GM19025 (cell line): ENCODE data around the gene RGS13.
"Not testable (repeated sequence)": the region's sequence is repeated elsewhere in the genome, so short reads cannot be mapped to it uniquely, and the experiment has no call there.

Experiments used
- ATAC-seq: cut with Tn5 transposase; IDR thresholded peaks from one replicate; pipeline ENCODE4 v1.9.1; 2021; ENCODE audit warnings: mild to moderate bottlenecking, low read depth, moderate library complexity; ENCODE audit not compliant: unreplicated experiment

The RGS13 gene

DNA sequence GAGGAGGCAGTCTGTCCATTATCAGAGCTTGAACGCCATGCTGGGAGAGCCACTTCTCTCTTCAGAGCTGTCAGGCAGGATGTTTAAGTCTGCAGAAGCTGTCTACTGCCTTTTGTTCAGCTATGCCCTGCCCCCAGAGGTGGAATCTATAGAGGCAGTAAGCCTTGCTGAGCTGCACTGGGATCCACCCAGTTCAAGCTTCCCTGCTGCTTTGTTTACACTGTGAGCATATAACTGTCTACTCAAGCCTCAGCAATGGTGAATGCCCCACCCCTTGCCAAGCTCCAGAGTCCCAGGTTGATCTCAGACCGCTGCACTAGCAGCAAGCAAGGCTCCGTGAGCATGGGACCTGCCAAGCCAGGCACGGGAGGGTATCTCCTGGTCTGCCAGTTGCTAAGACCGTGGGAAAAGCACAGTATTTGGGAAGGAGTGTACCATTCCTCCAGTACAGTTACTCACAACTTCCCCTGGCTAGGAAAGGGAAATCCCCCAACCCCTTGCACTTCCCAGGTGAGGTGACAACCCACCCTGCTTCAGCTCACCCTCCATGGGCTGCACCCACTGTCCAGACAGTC lies 32.5 kb downstream of the RGS13 start:
- no peak for ATAC-seq

- ATAC-seq: no peak
Observed at GRCh38 chr1:192669174-192669573, 33.2 kb downstream of the RGS13 start.

- no peak for ATAC-seq
Observed at GRCh38 chr1:192675716-192676115, 39.8 kb downstream of the RGS13 start.

- ATAC-seq: no peak
Observed at GRCh38 chr1:192678099-192678498, 42.2 kb downstream of the RGS13 start.

- ATAC-seq: no peak
Observed at GRCh38 chr1:192682335-192682734, 46.4 kb downstream of the RGS13 start.

- ATAC-seq: not testable (repeated sequence)
Observed at GRCh38 chr1:192683081-192683480, 47.1 kb downstream of the RGS13 start.

GRCh38 chr1:192689459-192689858 lies 53.5 kb downstream of the RGS13 start:
- no peak for ATAC-seq

DNA sequence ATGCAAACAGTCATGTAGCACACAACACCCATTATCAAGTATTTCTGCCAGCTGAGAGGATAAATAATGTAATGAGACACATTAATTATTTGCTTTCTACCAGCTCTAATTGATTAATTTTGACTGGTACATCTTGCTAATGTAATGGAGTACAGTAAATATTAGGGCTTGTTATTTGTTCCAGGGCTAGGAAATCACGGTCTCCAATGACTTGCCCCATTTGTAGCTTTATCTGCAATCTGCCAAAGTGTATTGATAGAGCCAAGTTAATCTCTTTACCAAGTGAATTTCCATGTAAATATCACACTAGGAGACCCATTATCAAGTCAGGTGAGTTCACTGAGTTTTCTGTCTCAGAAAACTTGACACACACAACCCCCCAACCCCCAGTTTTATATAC lies 55.1 kb downstream of the RGS13 start:
- no peak for ATAC-seq

DNA sequence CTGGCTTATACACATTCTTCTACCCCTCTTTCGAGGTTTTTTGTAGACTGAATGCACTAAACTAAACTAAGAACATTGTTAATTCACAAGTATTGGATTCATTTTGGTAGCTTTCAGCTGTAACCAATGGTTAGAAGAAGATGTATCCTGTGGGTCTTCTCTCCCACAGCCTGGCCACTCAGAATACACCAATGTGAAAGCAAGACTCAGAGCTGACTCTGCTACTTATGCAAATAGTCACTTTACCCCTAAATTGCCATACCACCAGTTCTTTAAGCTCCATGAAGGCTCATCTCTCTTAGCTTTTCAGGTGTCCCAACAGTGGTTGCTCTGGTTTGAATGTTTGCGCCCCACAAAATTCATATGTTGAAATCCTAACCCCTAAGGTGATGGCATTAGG lies 60.1 kb downstream of the RGS13 start:
- no peak for ATAC-seq

DNA sequence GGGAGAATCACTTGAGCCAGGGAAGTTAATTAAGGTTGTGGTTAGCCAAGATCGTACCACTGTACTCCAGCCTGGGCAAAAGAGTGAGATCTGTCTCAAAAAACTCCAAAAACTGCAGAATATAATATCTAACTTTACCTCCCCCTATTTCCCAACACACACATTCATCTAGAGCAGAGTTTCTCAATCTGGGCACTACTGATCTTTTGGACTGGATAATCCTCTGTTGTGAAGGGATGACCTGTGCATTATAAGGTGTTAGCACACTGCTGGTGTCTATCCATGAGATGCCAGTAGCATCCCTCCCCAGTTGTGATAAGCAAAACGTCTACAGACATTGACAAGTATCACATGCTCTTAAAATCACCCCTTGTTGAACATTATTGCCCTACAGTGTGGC lies 61.8 kb downstream of the RGS13 start:
- ATAC-seq: no peak

DNA sequence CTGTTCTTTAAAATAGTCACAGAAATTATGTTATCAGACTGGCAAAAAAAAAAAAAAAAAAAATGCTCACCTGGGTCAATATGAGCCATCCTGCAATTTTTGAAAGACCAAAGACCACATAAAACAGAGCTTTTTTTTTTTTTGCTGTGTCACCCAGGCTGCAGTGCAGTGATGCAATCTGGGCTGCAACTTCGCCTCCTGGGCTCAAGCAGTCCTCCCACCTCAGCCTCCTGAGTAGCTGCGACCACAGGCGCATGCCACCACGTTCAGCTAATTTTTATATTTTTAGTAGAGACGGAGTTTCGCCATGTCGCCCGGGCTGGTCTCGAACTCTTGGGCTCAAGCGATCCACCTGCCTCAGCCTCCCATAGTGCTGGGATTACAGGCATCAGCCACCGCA lies 62.8 kb downstream of the RGS13 start:
- no peak for ATAC-seq

DNA sequence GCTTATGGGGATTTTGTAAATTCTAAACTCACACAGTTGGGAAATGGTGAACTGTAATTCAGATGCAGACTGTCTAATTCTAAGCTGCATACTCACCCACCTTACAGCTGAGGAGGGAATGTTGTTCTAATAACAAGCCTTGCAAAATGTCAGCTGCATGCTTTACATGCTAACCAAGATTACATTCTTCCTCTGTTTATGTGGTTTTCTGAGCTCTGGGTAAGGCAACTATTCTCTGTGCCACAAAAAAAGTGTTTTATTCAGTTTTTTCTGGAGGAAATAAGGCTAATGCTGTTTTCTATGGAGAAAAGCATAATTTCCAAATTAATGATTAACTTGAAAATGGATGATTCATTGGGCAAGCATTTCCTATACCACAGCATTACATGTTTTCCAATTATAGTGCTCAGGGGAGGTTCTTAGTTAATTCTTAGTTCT lies 64.9 kb downstream of the RGS13 start:
- no peak for ATAC-seq

DNA sequence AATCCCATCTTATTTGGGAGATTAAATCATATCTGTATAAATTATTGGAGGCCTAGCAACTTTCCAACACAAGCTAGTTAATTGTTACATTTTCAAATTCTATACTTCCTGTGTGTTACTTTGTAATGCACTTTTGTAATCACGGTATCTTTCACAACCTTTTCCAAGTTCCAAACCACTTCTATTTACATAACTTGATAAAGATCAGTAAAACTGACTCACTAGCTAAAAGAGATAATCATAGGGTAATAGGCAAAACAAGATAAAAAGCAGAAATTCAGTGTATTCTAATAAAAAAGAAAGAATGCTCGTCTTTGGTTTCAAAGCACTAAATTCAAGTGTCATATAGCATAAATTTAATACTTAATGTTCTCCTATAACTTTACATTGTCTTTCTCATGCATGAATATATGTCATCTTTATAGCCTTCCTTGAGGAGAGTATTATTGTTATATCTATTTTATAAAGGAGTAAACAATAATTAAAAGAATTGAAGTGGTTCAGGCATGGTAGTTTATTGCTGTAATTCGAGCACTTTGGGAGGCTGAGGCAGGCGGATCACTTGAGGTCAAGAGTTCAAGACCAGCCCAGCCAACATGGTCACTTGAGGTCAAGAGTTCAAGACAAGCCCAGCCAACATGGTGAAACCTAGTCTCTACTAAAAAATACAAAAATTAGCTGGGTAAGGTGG lies 66.4 kb downstream of the RGS13 start:
- ATAC-seq: no peak

GRCh38 chr1:192703283-192704206 lies 67.6 kb downstream of the RGS13 start:
- ATAC-seq: peak; percentile 81

- no peak for ATAC-seq
Observed at GRCh38 chr1:192705510-192705909, 69.6 kb downstream of the RGS13 start.

DNA sequence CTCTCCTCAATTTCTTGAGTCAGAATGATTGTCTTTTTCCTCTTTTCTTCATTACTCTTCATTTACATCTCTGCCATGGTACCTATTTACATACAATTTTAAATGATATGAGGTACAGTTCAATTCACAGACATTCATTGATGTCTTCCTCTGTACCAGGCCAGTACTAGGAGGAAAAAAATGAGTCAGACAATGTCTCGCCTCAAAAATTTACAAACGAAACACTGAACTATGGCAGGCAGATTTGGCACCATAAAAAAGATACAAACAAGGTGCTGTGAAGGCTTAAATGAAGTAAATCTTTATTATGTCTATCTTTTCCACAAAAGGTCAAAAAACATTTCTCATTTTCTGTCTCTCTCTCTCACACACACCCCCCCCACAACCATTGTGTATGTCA lies 71.0 kb downstream of the RGS13 start:
- no peak for ATAC-seq

DNA sequence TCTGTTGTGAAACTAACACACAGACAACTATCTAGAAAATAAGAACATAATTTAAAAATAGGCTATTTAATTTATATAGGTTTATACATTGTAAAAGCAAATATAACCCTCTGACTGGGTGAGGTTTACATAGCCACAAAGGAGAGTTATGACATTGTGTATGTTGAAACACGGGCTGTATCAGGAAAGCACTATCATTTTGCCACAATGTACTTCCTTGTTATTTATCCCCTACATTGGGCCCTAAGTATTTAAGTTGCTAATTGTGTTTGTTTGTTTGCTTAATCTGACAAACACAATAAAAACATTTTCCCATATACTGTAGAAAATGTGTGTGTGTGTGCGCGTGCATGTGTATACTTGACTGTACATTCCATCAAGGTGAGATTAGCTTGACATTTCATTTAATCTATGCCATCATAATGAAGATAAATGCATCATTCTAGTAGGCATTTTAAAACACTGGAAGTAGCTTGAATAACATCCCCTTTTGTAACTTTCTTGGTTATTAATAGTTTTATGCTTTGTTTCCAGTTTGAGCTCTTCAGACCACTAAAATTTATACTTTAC lies 72.1 kb downstream of the RGS13 start:
- ATAC-seq: no peak

DNA sequence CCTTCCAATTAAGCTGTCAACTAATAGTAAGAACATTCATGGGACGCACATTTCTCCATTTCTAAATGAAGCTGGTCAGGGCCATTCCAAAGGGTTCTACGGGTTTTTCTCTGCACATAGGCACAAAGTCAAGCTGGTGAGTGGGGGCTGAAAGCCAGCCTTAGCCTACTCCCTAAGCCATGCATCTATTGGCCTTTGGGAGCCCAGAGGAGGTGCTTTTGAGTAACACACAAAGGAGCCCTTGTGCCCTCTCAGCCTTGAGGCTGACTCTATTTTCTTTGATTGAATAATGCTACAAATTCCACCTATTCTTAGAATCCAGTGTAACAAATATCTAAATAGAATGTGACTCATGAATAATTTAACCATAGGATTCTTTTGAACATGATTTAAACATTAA lies 73.6 kb downstream of the RGS13 start:
- ATAC-seq: no peak
